GM12864 (cell line): ENCODE measurements around the gene OXTR.

Experiments used
- DNase-seq: peaks from one replicate; pipeline ENCODE4 v3.0.0-alpha.2; 2011; ENCODE audit warnings: low read depth
- H3K4me3 ChIP-seq: 2 replicates; pipeline ENCODE4 v1.5.1; 2011; ENCODE audit warnings: mild to moderate bottlenecking, low read depth, low read length, control low read depth
- CTCF ChIP-seq: IDR thresholded peaks from 2 replicates; pipeline ENCODE4 v1.5.1; 2011; ENCODE audit warnings: low read depth, mild to moderate bottlenecking, moderate library complexity, low read length, control low read depth, inconsistent platforms; ENCODE audit errors: missing control alignments

Gene OXTR

DNA sequence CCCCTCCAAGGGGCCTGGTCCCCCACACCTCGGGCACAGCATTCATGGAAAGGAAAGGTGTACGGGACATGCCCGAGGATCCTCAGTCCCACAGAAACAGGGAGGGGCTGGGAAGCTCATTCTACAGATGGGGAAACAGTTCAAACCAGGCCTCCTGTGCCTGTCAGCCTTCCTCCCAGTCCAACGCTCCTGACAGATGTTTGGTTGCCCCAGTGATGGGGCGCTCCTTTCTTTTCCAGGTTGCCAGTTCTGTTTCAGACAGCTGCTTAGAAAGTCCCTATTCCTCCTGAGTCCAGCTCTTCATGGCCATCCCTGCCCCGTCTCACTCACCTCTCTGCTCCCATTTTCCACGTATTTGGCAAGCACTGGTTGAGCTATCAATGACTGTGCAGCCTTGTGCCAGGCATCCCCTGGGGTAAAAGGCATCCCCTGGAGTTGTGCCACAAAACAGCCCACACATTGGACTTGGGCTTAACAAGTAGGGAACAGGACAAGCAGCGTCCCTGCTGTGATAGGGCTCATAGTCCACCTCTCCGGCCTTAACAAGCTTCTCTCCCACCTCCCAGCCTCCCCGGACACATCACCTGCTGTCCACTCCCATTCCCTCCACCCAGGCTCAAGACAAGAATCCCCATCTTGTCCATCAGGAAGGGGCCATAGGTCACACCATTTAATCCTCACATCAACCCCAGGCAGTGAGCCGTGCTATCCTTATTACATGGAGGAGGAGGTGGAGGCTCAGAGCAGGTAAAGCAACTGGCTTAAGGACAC is 6.6 kb downstream of the OXTR start:
- no peak for DNase-seq
- H3K4me3 ChIP-seq = no peak overlapping the region
- no peak for TF ChIP-seq CTCF

DNA sequence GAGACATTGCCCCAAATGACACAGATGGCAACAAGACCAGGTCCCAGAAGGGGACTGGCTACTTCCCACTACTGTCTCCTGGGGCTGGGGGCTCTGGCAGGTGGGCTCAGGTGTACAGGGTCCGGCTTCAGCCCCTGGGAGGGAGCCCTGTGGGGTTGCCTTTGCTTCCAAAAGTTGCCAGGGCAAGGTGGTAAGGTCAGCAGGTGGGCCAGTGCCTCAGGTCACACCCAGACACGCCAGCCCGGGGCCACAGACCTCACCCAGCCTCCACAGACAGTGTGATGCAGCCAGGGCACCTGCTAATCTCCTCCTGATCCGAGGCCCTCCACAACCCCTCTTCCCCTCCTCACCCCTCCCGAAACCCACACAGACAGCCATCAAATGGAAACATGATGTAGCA is 7.5 kb downstream of the OXTR start:
- H3K4me3 ChIP-seq = no peak overlapping the region
- TF ChIP-seq CTCF = no peak
- DNase-seq = no peak

GRCh38 chr3:8760506-8760905 is 8.9 kb downstream of the OXTR start:
- TF ChIP-seq CTCF = no peak
- no peak overlapping the region for H3K4me3 ChIP-seq
- no peak for DNase-seq

DNA sequence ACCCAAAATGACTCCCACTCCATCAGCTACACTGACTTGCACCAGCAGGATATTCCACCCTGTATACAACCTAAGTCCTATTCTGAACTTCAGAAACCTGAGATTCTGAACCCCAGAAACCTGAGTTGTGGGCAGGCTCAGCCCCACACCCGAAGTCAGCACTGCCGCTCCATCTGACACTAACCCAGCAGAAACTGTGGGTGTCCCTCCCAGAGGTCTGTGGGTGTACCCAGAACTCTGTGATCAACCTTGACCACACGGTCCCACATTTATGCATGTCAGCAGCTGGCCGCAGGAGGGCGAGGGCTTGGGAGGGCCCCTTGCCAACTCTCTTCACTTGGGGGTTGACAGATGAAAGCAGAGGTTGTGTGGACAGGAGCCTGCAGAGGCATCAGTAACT is 9.3 kb downstream of the OXTR start:
- DNase-seq = no peak
- no peak overlapping the region for H3K4me3 ChIP-seq
- TF ChIP-seq CTCF = no peak

DNA sequence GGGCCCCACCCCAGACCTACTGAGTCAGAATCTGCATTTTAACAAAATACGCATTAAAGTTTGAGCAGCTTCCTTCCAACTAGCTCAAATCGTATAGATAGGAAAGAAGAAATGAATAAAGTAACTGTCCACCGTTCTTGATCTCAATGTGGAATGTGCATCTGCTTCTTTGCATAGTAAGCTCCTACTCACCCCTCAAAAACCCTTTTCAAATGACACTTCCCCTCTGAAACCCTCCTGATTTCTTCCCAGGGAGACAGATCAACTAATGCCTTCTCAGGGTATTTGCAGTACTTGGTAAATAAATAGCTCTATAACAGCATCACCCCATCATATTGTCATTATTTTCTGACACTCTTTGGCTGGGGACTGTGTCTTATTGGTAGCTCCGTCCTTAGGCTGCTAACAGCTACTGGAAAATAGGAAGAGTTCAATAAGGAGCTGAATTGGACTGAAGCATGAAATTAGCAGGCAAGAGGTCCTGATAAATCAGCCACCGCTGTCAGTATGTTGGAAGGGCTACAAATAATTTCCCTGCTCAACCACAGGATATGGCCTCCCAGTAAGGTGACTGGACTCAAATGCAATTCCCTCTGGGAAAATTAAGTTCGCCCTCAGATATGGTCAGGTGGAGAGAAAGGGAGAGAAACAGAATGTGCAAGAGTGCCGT is 10.2 kb downstream of the OXTR start:
- no peak for DNase-seq
- H3K4me3 ChIP-seq = no peak overlapping the region
- no peak for TF ChIP-seq CTCF

GRCh38 chr3:8757551-8758518 is 11.6 kb downstream of the OXTR start:
- no peak for DNase-seq
- TF ChIP-seq CTCF = no peak
- H3K4me3 ChIP-seq = no peak overlapping the region
